Measurements from ENCODE around the gene BDKRB2. TPM values are rescaled to one million over a fixed set of nuclear protein-coding genes. Genes with fewer than 3 reads are reported as not detected.

Gene BDKRB2
- total and polyA plus RNA-seq, 2 of the 13 experiments (the other 11 are each of a cell fraction or from before 2014, with no cell fraction given), result 0.03 TPM; not detected in 1

- TF ChIP-seq REXO4 (CRISPR knock-in tag; IDR thresholded peaks at IDR 0.05; ENCODE audit: borderline replicate concordance) (no peak), ZNF761 (CRISPR knock-in tag; conservative IDR thresholded peaks at IDR 0.05) (no peak), GABPA (IDR thresholded peaks at IDR 0.05; ENCODE audit: low read depth, low read length) (no peak), GABPA (CRISPR knock-in tag; IDR thresholded peaks at IDR 0.05; ENCODE audit: low read depth) (no peak), KDM6A (CRISPR knock-in tag; IDR thresholded peaks at IDR 0.05; ENCODE audit: low read depth) (no peak), ZNF274 (CRISPR knock-in tag; IDR thresholded peaks at IDR 0.05) (no peak), NCOA5 (CRISPR knock-in tag; IDR thresholded peaks at IDR 0.05) (no peak), GATAD1 (CRISPR knock-in tag; IDR thresholded peaks at IDR 0.05) (no peak), DMTF1 (CRISPR knock-in tag; IDR thresholded peaks at IDR 0.05) (no peak), IRF2 (CRISPR knock-in tag; IDR thresholded peaks at IDR 0.05) (no peak), MAFF (IDR thresholded peaks at IDR 0.05; ENCODE audit: low read depth, low read length) (no peak), CHCHD3 (CRISPR knock-in tag; IDR thresholded peaks at IDR 0.05) (no peak), EP300 (IDR thresholded peaks at IDR 0.05; ENCODE audit: low read depth in 2 of 2, low read length in 2 of 2) (no peak), EP300 (CRISPR knock-in tag; IDR thresholded peaks at IDR 0.05; ENCODE audit: borderline replicate concordance) (no peak)
Observed at GRCh38 chr14:96192975-96193805, 11.4 kb upstream of the BDKRB2 start (continued).
